Epithelial cell of proximal tubule (primary cell): ENCODE results near the gene THRAP3. TPM values are rescaled to one million over a fixed set of nuclear protein-coding genes. Genes with fewer than 3 reads are reported as not detected.

Experiments
- DNase-seq: peaks from one replicate; pipeline ENCODE4 v3.0.0-alpha.2; 2011; ENCODE audit warnings: low read depth
- H3K4me3 ChIP-seq: 2 replicates; pipeline ENCODE4 v1.5.1; 2011; ENCODE audit warnings: low read depth, mild to moderate bottlenecking, low read length
- total RNA-seq: library from RNA; depleted of rRNA; stranded (reverse); fragments of >200 nt; gene quantifications from 2 replicates; pipeline ENCODE4 v1.2.3, GENCODE V29; 2015
- TF ChIP-seq, protein P1 (sequence below): conservative IDR thresholded peaks from 2 replicates; pipeline ENCODE4 v1.5.1; 2012; ENCODE audit warnings: low read depth, mild to moderate bottlenecking, low read length

THRAP3 gene
- total RNA-seq, 1 donor from 2014 or later: 62.9 TPM

DNA sequence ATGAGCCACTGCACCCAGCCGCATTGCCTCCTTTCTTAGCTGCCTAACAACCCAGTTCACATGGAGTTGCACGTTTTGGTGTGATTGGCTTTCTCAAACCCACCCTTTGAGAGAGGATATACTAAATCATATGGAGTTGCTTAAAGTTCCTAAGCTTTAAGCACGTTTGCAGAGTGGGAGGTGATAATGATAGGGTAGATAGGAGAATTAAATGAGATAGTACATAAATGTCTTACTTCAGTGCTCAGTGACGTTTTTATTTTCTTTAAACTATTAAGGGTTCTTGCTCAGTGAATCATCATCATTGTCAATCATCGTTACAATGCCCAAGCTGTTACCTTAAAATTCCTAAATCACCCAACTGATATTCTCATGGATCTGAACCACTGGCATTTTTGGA, 79.0 kb downstream of the THRAP3 start:
- TF ChIP-seq, protein P1, sequence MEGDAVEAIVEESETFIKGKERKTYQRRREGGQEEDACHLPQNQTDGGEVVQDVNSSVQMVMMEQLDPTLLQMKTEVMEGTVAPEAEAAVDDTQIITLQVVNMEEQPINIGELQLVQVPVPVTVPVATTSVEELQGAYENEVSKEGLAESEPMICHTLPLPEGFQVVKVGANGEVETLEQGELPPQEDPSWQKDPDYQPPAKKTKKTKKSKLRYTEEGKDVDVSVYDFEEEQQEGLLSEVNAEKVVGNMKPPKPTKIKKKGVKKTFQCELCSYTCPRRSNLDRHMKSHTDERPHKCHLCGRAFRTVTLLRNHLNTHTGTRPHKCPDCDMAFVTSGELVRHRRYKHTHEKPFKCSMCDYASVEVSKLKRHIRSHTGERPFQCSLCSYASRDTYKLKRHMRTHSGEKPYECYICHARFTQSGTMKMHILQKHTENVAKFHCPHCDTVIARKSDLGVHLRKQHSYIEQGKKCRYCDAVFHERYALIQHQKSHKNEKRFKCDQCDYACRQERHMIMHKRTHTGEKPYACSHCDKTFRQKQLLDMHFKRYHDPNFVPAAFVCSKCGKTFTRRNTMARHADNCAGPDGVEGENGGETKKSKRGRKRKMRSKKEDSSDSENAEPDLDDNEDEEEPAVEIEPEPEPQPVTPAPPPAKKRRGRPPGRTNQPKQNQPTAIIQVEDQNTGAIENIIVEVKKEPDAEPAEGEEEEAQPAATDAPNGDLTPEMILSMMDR: no peak
- no peak for DNase-seq
- H3K4me3 ChIP-seq: no peak overlapping the region

DNA sequence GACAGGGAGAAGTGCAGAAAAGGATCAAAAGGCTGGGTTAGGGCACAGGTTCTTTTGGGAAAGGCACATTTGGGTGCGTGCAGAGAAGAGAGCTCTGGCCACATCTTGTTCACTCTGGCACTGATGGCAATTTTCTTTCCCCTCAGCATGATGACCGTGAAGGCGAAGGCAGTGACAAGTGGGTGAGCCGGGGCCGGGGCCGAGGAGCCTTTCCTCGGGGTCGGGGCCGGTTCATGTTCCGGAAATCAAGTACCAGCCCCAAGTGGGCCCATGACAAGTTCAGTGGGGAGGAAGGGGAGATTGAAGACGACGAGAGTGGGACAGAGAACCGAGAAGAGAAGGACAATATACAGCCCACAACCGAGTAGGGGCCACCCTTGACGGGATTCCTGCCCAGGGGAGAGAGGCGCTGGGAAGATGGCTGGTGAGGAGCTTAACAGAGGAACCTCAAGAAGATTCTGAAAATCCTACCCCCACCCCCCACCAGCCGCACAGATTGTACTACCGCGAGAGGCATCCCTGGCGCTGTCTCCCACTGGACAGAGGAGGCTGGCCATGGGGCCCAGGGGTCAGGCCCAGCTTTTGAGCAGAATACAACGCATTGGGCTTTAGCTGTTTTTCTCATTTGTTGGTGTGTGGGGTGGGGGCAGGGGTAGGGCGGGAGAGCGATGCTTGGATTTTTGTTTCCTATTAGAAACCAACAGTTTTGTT, 79.6 kb downstream of the THRAP3 start:
- no peak overlapping the region for H3K4me3 ChIP-seq
- TF ChIP-seq, protein P1: no peak
- no peak for DNase-seq

- H3K4me3 ChIP-seq: no peak overlapping the region
- TF ChIP-seq, protein P1: no peak
- no peak for DNase-seq
Observed at GRCh38 chr1:36304521-36304920, 80.3 kb downstream of the THRAP3 start.

GRCh38 chr1:36304970-36305914, 81.0 kb downstream of the THRAP3 start:
- H3K4me3 ChIP-seq: no peak overlapping the region
- TF ChIP-seq, protein P1: no peak

DNA sequence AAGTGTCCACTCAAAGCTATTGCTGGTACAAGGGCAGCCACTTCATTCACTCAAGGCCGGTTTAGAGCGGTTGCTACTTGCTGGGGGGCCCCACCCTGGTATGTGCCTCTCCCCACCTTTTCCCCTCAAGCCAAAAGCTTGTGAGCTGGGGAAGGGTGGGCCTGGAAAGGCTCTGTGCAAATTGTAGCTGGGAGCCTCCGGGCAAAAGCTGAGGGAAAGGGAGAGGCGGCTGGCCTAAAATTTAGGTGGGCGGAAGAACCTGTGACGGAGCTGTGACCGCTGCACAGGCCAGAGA, 81.6 kb downstream of the THRAP3 start:
- peak overlapping the region; percentile 61 for H3K4me3 ChIP-seq
- DNase-seq: no peak
- TF ChIP-seq, protein P1: no peak

More at GRCh38 chr1:36304970-36305914, 81.0 kb downstream of the THRAP3 start:
- no peak for DNase-seq

GRCh38 chr1:36306210-36306901, 82.1 kb downstream of the THRAP3 start, which contains the start of gene SH3D21:
Gene SH3D21 (plus strand): TSS chr1:36306368. CDS start chr1:36306421, 53 bp downstream.
- H3K4me3 ChIP-seq: peak within 1 kb of the TSS; percentile 61
- TF ChIP-seq, protein P1: peak; percentile 28
- no peak for DNase-seq
